Neural cell (in vitro differentiated cells): ENCODE data around the gene DTYMK. TPM values are rescaled to one million over a fixed set of nuclear protein-coding genes. Genes with fewer than 3 reads are reported as not detected.

Source experiments
- H2AFZ ChIP-seq: fragments of 200-600, 300-800 bp; sonication (generic), shearing (Covaris generic); 2 replicates; pipeline ENCODE4 v1.6.0; 2014; ENCODE audit warnings: low read depth, mild to moderate bottlenecking, antibody characterized with exemption, low read length, moderate library complexity
- H3F3A ChIP-seq: fragments of 200-600 bp; shearing (Covaris generic); 2 replicates; pipeline ENCODE4 v1.6.1; 2016; ENCODE audit warnings: mild to moderate bottlenecking, moderate library complexity, mixed read lengths, antibody characterized with exemption, low read length; ENCODE audit not compliant: insufficient read depth, poor library complexity, severe bottlenecking
- H3K27ac ChIP-seq: fragments of 200-600, 300-800 bp; sonication (generic), shearing (Covaris generic); 2 replicates; pipeline ENCODE4 v1.5.1; 2014; ENCODE audit warnings: mild to moderate bottlenecking, low read length, moderate library complexity
- H3K27me3 ChIP-seq: fragments of 300-800, 200-600 bp; sonication (generic), shearing (Covaris generic); 2 replicates; pipeline ENCODE4 v1.6.0; 2014; ENCODE audit warnings: mild to moderate bottlenecking, low read depth, low read length, moderate library complexity; ENCODE audit not compliant: insufficient read depth
- H3K36me3 ChIP-seq: fragments of 300-800, 200-600 bp; sonication (generic), shearing (Covaris generic); 2 replicates; pipeline ENCODE4 v1.5.1; 2014; ENCODE audit warnings: mild to moderate bottlenecking, antibody characterized with exemption, low read length, moderate library complexity; ENCODE audit not compliant: insufficient read depth
- H3K4me2 ChIP-seq: fragments of 300-800, 200-600 bp; sonication (generic), shearing (Covaris generic); 2 replicates; pipeline ENCODE4 v1.6.0; 2014; ENCODE audit warnings: mild to moderate bottlenecking, low read length
- H3K4me3 ChIP-seq: fragments of 300-800, 200-600 bp; sonication (generic), shearing (Covaris generic); 2 replicates; pipeline ENCODE4 v1.5.1; 2014; ENCODE audit warnings: mild to moderate bottlenecking, low read length, moderate library complexity
- H3K79me2 ChIP-seq: fragments of 200-600 bp; shearing (Covaris generic); replicated peaks from 2 replicates; pipeline ENCODE4 v1.6.0; 2014; ENCODE audit warnings: mild to moderate bottlenecking, low read length, moderate library complexity; ENCODE audit not compliant: insufficient read depth
- H3K9ac ChIP-seq: fragments of 300-800, 200-600 bp; sonication (generic), shearing (Covaris generic); 2 replicates; pipeline ENCODE4 v1.6.1; 2016; ENCODE audit warnings: mild to moderate bottlenecking, low read length, mixed read lengths
- H3K9me2 ChIP-seq: fragments of 200-600 bp; shearing (Covaris generic); 2 replicates; pipeline ENCODE4 v1.6.1; 2016; ENCODE audit warnings: mild to moderate bottlenecking, low read length, mixed read lengths; ENCODE audit not compliant: insufficient read depth
- H3K9me3 ChIP-seq: fragments of 200-600, 300-800 bp; sonication (generic), shearing (Covaris generic); 2 replicates; pipeline ENCODE4 v1.6.1; 2016; ENCODE audit warnings: mild to moderate bottlenecking, mixed run types, low read length, moderate library complexity, mixed read lengths
- H4K20me1 ChIP-seq: fragments of 200-600 bp; shearing (Covaris generic); 2 replicates; pipeline ENCODE4 v1.6.1; 2016; ENCODE audit warnings: mild to moderate bottlenecking, mixed run types; ENCODE audit not compliant: insufficient read depth
- CTCF ChIP-seq: fragments of 450-650 bp; IDR thresholded peaks from 2 replicates; pipeline ENCODE4 v1.5.1; 2014; ENCODE audit warnings: antibody characterized with exemption, mild to moderate bottlenecking, moderate library complexity; ENCODE audit not compliant: poor library complexity, severe bottlenecking
- EP300 ChIP-seq: fragments of 450-650 bp; conservative IDR thresholded peaks from 2 replicates; pipeline ENCODE4 v1.6.1; 2014; ENCODE audit warnings: antibody characterized with exemption, mild to moderate bottlenecking, moderate library complexity; ENCODE audit not compliant: poor library complexity, severe bottlenecking
- EZH2 ChIP-seq: fragments of 200-600, 300-800 bp; shearing (Covaris generic), sonication (generic); IDR thresholded peaks from 2 replicates; pipeline ENCODE4 v1.6.1; 2014; ENCODE audit warnings: antibody characterized with exemption, low read length, borderline replicate concordance, mild to moderate bottlenecking; ENCODE audit not compliant: insufficient read depth, poor library complexity, severe bottlenecking
- MXI1 ChIP-seq: fragments of 450-650 bp; conservative IDR thresholded peaks from 2 replicates; pipeline ENCODE4 v1.6.1; 2014; ENCODE audit warnings: antibody characterized with exemption, mild to moderate bottlenecking; ENCODE audit not compliant: poor library complexity, severe bottlenecking
- POLR2AphosphoS5 ChIP-seq: IDR thresholded peaks from 2 replicates; pipeline ENCODE4 v1.6.1; 2012
- RAD21 ChIP-seq: fragments of 450-650 bp; conservative IDR thresholded peaks from 2 replicates; pipeline ENCODE4 v1.6.1; 2014; ENCODE audit warnings: antibody characterized with exemption, mild to moderate bottlenecking, moderate library complexity
- REST ChIP-seq: IDR thresholded peaks from 2 replicates; pipeline ENCODE4 v1.6.1; 2012; ENCODE audit warnings: borderline replicate concordance
- SMC3 ChIP-seq: fragments of 450-650 bp; conservative IDR thresholded peaks from 2 replicates; pipeline ENCODE4 v1.6.1; 2014; ENCODE audit warnings: antibody characterized with exemption, mild to moderate bottlenecking, moderate library complexity; ENCODE audit not compliant: poor library complexity
- TAF1 ChIP-seq: IDR thresholded peaks from 2 replicates; pipeline ENCODE4 v1.6.1; 2012; ENCODE audit warnings: low read depth
- polyA plus RNA-seq: library from polyadenylated mRNA; depleted of rRNA; stranded (reverse); fragments of >200 nt; gene quantifications from 2 replicates; pipeline ENCODE4 v1.2.3, GENCODE V29; 2014

The DTYMK gene
- polyA plus RNA-seq, 1 donor from 2014 or later, result 33.5 TPM

- Histone ChIP-seq H3K27me3 (no peaks in the 10 kb centered on the region), H3K27ac (no peak overlapping the region), H3K9ac (no peak overlapping the region), H3K9me2 (no peaks in the 10 kb centered on the region), H3K36me3 (no peaks in the 10 kb centered on the region), H3K9me3 (no peaks in the 10 kb centered on the region), H3F3A (no peaks in the 10 kb centered on the region), H2AFZ (no peak overlapping the region), H3K4me2 (no peak overlapping the region), H4K20me1 (no peaks in the 10 kb centered on the region), H3K4me3 (no peak overlapping the region), H3K79me2 (peaks cover 10% of the 10 kb centered on the region)
- TF ChIP-seq POLR2AphosphoS5 (no peak), EP300 (no peak), REST (no peak), CTCF (no peak), EZH2 (no peak), SMC3 (no peak), RAD21 (no peak), MXI1 (no peak), TAF1 (no peak)
These were observed 33.9 kb downstream of the DTYMK start for GRCh38 chr2:241652722-241653121.

- Histone ChIP-seq H3K9ac (no peak overlapping the region), H3K36me3 (no peaks in the 10 kb centered on the region), H3K27ac (no peak overlapping the region), H3K9me2 (no peaks in the 10 kb centered on the region), H3K4me3 (no peak overlapping the region), H2AFZ (no peak overlapping the region), H3K4me2 (no peak overlapping the region), H3F3A (no peaks in the 10 kb centered on the region), H3K79me2 (peaks cover 10% of the 10 kb centered on the region), H3K27me3 (no peaks in the 10 kb centered on the region), H3K9me3 (no peaks in the 10 kb centered on the region), H4K20me1 (no peaks in the 10 kb centered on the region)
- TF ChIP-seq EZH2 (no peak), TAF1 (no peak), REST (no peak), MXI1 (no peak), SMC3 (no peak), RAD21 (no peak), POLR2AphosphoS5 (no peak), EP300 (no peak), CTCF (no peak)
These were observed 34.5 kb downstream of the DTYMK start for GRCh38 chr2:241652142-241652541.
